ENCODE measurements around the gene RGS3.

GRCh38 chr9:113475031-113475430 lies 11.5 kb downstream of the RGS3 start:
- no peak for TF ChIP-seq CTCF (conservative IDR thresholded peaks at IDR 0.05 in 1 of 2, IDR thresholded peaks at IDR 0.05 in 1 of 2; ENCODE audit: extremely low read depth in 1 of 2, insufficient read depth in 1 of 2, low read depth in 1 of 2, low read length in 2 of 2)
- TF ChIP-seq EZH2 (IDR thresholded peaks at IDR 0.05; ENCODE audit: borderline replicate concordance, low read length) = no peak
